Breast epithelium (tissue), 4 donors: ENCODE measurements around the gene MBOAT2. TPM values are rescaled to one million over a fixed set of nuclear protein-coding genes. Genes with fewer than 3 reads are reported as not detected.

Experiments used
- DNase-seq, 2 donors: peaks; one replicate each; pipeline ENCODE4 v3.0.0-alpha.2; 2019; ENCODE audit warnings: low spot score in 2 of 2
- H3K27ac ChIP-seq, 2 donors: fragments of 200-600 bp; sonication (generic) in 1 of 2; one replicate each; pipeline ENCODE4 v1.5.1; 2016 to 2019; ENCODE audit warnings: mild to moderate bottlenecking in 1 of 2
- H3K27me3 ChIP-seq, 2 donors: fragments of 200-600 bp; sonication (generic) in 1 of 2; one replicate each; pipeline versions ENCODE4 v1.5.1 to v1.6.0; 2017 to 2019; ENCODE audit warnings: control low read depth in 1 of 2, mild to moderate bottlenecking in 1 of 2
- H3K36me3 ChIP-seq: fragments of 200-600 bp; one replicate; pipeline ENCODE4 v1.5.1; 2019
- H3K4me1 ChIP-seq, 2 donors: fragments of 200-600 bp; sonication (generic); one replicate each; pipeline ENCODE4 v1.5.1; 2016 to 2019; ENCODE audit warnings: control low read depth in 1 of 2
- H3K4me3 ChIP-seq, 3 donors: fragments of 200-600 bp; sonication (generic); 1 replicate in 2 of 3; 2 replicates in 1 of 3; pipeline ENCODE4 v1.5.1; 2016 to 2019; ENCODE audit warnings: mild to moderate bottlenecking in 3 of 3, moderate library complexity in 2 of 3
- H3K9me3 ChIP-seq, 2 donors: fragments of 200-600 bp; sonication (generic) in 1 of 2; one replicate each; pipeline ENCODE4 v1.5.1; 2016 to 2019; ENCODE audit warnings: control low read depth in 1 of 2
- POLR2A ChIP-seq: fragments of 450-650 bp; IDR thresholded peaks from one replicate; pipeline ENCODE4 v1.6.1; 2016; ENCODE audit warnings: antibody characterized with exemption, mild to moderate bottlenecking, moderate library complexity
- POLR2AphosphoS5 ChIP-seq, 3 donors: sonication (generic); formaldehyde crosslinking; IDR thresholded peaks; one replicate each; pipeline ENCODE4 v1.6.1; 2017; ENCODE audit warnings: antibody characterized with exemption in 3 of 3
- intact Hi-C: fragments of 100-400 bp; cut with DNase I; formaldehyde crosslinking; loops from one replicate; pipeline ENCODE4 v1.15.1; 2023; ENCODE audit warnings: low total_unique reads
- total RNA-seq, 3 donors: library from RNA; depleted of rRNA; stranded (reverse); fragments of >200 nt; gene quantifications; one replicate each; pipeline ENCODE4 v1.1.0, GENCODE V29; 2016
- TF ChIP-seq, protein P1 (sequence below), 3 donors: fragments of 450-650 bp; IDR thresholded peaks; one replicate each; pipeline ENCODE4 v1.5.1; 2016 to 2017; ENCODE audit warnings: antibody characterized with exemption in 3 of 3, mild to moderate bottlenecking in 3 of 3, moderate library complexity in 3 of 3

The MBOAT2 gene
- total RNA-seq, 3 donors from 2014 or later, result 6.4 to 41.0 (median 23.6) TPM

DNA sequence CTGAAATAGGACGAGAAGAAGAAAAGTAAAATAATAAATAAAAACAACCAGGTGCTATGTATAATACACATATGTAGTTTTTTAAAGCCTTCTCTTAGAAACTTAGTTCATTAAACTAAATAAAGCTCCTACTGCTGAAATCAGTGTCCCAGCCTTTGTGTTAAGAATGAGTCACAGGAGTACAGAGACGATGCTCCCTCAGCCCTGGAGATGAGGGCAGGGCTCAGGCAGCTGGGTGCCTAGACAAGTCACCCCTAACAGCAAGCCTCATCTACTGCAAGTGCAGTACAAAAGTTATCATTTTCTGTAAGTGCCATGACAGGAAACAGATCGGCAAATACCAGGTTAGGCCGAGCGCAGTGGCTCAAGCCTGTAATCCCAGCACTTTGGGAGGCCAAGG, 184.3 kb downstream of the MBOAT2 start:
- no peaks in the 10 kb centered on the region for H3K9me3 ChIP-seq
- no peaks in the 10 kb centered on the region for H3K36me3 ChIP-seq
- DNase-seq, result no peak
- H3K4me3 ChIP-seq, result no peak overlapping the region
- TF ChIP-seq, protein P1, sequence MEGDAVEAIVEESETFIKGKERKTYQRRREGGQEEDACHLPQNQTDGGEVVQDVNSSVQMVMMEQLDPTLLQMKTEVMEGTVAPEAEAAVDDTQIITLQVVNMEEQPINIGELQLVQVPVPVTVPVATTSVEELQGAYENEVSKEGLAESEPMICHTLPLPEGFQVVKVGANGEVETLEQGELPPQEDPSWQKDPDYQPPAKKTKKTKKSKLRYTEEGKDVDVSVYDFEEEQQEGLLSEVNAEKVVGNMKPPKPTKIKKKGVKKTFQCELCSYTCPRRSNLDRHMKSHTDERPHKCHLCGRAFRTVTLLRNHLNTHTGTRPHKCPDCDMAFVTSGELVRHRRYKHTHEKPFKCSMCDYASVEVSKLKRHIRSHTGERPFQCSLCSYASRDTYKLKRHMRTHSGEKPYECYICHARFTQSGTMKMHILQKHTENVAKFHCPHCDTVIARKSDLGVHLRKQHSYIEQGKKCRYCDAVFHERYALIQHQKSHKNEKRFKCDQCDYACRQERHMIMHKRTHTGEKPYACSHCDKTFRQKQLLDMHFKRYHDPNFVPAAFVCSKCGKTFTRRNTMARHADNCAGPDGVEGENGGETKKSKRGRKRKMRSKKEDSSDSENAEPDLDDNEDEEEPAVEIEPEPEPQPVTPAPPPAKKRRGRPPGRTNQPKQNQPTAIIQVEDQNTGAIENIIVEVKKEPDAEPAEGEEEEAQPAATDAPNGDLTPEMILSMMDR (IDR thresholded peaks at IDR 0.05), result no peak
- no peak for TF ChIP-seq POLR2A
- no peak for TF ChIP-seq POLR2AphosphoS5 (IDR thresholded peaks at IDR 0.05)
- H3K4me1 ChIP-seq, result no peaks in the 10 kb centered on the region
- H3K27ac ChIP-seq, result no peak overlapping the region
- intact Hi-C loops, result no loop called here
- no peaks in the 10 kb centered on the region for H3K27me3 ChIP-seq

DNA sequence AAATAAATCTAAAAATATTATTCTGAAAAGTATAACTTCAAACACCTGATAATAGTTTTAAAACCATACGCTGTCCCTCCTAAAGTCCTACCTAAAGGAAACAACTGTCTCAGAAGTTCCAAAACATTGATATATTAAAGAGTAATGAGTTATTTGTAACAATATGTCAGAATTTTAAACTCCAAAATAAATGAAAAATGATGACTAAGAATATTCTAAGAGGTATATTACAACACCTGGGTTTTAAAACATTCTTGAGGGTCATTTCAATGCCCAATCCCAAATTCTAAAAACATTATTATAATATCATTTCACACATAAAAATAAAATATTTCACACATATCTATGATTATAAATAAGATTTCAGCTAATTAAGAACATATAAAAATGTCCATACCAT, 186.3 kb downstream of the MBOAT2 start:
- no peaks in the 10 kb centered on the region for H3K27me3 ChIP-seq
- intact Hi-C loops, result no loop called here
- TF ChIP-seq, protein P1 (IDR thresholded peaks at IDR 0.05), result no peak
- TF ChIP-seq POLR2A (no peak), POLR2AphosphoS5 (IDR thresholded peaks at IDR 0.05) (no peak)
- H3K27ac ChIP-seq, result no peak overlapping the region
- no peak overlapping the region for H3K4me3 ChIP-seq
- no peaks in the 10 kb centered on the region for H3K36me3 ChIP-seq
- DNase-seq, result no peak
- no peaks in the 10 kb centered on the region for H3K4me1 ChIP-seq
- H3K9me3 ChIP-seq, result no peaks in the 10 kb centered on the region

DNA sequence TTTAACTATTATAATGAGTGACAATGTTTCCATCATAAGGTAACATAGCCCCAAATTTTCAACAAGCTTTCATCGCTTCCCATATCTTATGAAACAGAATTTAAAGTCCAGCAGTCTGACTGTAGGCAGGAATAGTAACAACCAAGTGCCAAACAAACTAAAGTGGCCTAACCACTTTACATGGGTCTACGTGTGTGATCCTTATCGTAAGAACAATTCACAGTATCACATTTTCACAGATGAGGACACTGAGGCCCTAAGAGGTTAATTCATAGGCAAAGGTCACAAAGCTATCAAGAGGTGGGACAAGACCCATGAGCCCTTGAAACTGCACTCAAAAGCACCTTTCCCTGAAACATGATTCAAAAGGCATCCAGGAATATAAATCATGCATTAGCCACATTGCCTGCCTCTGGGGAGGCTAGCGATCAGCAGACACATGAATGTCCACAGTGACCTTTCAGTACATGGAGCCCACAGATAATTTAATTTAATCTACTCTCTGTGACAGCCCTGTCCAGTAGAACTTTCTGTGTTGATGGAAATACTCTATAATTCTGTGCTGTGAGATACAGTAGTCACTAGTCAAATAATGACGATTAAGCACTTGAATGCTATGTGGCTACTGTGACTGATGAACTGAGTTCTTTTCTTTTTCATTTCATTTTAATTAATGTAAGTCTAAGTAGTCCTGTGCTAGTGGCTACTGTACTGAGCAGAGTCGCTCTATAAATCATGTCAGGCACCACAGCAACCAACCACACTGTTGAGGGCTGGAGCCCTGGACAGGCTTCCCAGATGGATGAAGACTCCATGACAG, 196.4 kb downstream of the MBOAT2 start:
- H3K27ac ChIP-seq, result no peak overlapping the region
- H3K4me1 ChIP-seq, result no peaks in the 10 kb centered on the region
- H3K4me3 ChIP-seq, result no peak overlapping the region
- no peaks in the 10 kb centered on the region for H3K9me3 ChIP-seq
- no peaks in the 10 kb centered on the region for H3K27me3 ChIP-seq
- peaks cover 6% of the 10 kb centered on the region for H3K36me3 ChIP-seq
- TF ChIP-seq, protein P1 (IDR thresholded peaks at IDR 0.05), result no peak
- TF ChIP-seq POLR2AphosphoS5 (IDR thresholded peaks at IDR 0.05), result no peak
- no peak for TF ChIP-seq POLR2A
- DNase-seq, result no peak
- intact Hi-C loops, result no loop called here

DNA sequence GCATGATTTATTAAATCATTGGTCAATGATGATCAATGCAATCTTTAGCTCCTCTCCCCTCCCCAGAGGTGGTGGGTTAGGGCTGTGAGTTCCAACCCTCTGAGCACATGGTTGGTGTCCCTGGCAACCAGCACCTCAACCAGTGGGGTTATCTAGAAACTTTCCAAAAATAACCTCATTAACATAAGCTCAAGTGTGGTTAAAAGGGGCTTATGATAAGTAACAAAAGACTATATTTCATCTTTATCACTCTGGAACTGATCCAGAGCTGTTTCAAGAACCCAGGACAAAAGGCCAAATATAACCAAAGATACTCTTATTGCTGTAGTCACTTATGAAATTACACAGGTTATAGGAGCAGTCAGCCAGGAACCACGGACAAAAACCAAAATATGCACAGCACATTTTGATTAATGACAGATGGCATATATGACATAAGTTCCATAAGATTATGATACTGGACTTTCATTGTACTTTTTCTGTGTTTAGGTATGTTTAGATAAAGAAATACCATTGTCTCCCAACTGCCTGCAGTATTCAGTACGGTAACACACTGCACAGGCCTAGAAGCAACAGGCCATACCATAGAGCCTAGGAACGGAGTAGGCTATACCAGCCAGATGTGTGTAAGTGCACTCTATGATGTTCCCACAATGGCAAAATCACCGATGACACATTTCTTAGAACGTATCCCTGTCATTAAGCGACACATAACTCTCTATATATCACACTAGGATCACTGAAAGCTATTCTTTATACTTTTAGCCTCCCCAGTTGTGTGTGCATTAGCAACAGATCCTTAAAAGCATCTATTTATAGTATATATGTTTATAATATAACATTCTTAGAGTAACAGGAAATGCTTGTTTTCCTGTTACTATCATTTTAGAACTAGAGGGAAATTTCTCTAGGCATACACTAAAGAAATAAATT, 197.9 kb downstream of the MBOAT2 start:
- peaks cover 6% of the 10 kb centered on the region for H3K36me3 ChIP-seq
- H3K27me3 ChIP-seq, result no peaks in the 10 kb centered on the region
- peak overlapping the region in 1 of 2 donors; percentile 68 for H3K27ac ChIP-seq
- H3K4me1 ChIP-seq, result no peaks in the 10 kb centered on the region
- intact Hi-C loops, result no loop called here
- DNase-seq, result no peak
- TF ChIP-seq, protein P1 (IDR thresholded peaks at IDR 0.05), result no peak
- TF ChIP-seq POLR2A (no peak), POLR2AphosphoS5 (IDR thresholded peaks at IDR 0.05) (no peak)
- H3K4me3 ChIP-seq, result no peak overlapping the region
- H3K9me3 ChIP-seq, result no peaks in the 10 kb centered on the region
